ENCODE data around the gene KIF7.

DNA sequence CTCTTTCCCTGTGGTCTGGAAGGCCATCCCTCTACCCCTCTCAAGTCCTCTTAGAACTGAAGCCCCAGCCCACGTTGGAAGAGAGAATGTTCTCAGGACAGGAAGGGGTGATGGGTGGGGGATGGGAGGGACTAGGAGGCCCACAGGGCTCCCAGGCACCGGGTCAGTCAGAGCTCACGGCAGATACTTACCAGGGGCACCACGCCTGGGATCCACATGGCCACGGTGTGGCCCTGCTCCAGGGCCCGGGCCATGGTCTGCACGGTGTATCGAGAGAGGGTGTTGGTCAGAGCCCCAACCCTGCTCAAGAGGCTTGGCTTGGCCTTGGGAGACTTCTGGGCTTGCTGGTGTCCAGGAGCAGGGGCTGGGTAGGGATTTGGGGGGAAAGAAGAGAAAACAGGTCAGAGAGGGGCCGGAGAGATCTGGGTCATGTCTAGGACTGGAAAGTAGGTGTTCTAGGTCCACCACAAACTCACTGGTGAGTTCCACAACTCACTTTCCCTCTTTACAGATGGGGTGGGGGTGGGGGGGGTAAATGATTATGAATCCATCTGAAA, 14.1 kb upstream of the KIF7 start:
- TF ChIP-seq, protein P1, sequence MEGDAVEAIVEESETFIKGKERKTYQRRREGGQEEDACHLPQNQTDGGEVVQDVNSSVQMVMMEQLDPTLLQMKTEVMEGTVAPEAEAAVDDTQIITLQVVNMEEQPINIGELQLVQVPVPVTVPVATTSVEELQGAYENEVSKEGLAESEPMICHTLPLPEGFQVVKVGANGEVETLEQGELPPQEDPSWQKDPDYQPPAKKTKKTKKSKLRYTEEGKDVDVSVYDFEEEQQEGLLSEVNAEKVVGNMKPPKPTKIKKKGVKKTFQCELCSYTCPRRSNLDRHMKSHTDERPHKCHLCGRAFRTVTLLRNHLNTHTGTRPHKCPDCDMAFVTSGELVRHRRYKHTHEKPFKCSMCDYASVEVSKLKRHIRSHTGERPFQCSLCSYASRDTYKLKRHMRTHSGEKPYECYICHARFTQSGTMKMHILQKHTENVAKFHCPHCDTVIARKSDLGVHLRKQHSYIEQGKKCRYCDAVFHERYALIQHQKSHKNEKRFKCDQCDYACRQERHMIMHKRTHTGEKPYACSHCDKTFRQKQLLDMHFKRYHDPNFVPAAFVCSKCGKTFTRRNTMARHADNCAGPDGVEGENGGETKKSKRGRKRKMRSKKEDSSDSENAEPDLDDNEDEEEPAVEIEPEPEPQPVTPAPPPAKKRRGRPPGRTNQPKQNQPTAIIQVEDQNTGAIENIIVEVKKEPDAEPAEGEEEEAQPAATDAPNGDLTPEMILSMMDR (optimal IDR thresholded peaks at IDR 0.05 in 1 of 3, IDR thresholded peaks at IDR 0.05 in 1 of 3, conservative IDR thresholded peaks at IDR 0.05 in 1 of 3; ENCODE audit: extremely low read depth in 1 of 3, insufficient read depth in 2 of 3, low read length in 3 of 3): no peak
- TF ChIP-seq EZH2 (IDR thresholded peaks at IDR 0.05; ENCODE audit: low read length): no peak

All from keratinocyte (primary cell).